CD4-positive, alpha-beta T cell (primary cell): ENCODE measurements around the gene AXIN1. TPM values are rescaled to one million over a fixed set of nuclear protein-coding genes. Genes with fewer than 3 reads are reported as not detected.
"Not testable (repeated sequence)": the region's sequence is repeated elsewhere in the genome, so short reads cannot be mapped to it uniquely, and the experiment has no call there.

ENCODE experiments used
- ATAC-seq: fragments of 200-7000 bp; cut with Tn5 transposase; one replicate; pipeline ENCODE4 v1.10.0; 2022; ENCODE audit warnings: mild to moderate bottlenecking; ENCODE audit not compliant: poor library complexity
- CTCF ChIA-PET: fragments of 350-600 bp; sonication (Branson Sonifier 250); formaldehyde crosslinking; loops from one replicate; lab custom pipeline; 2021; ENCODE audit warnings: antibody characterized with exemption, inconsistent platforms; lab: Charles Lee
- POLR2A ChIA-PET: fragments of 350-600 bp; sonication (Branson Sonifier 250); formaldehyde crosslinking; loops from one replicate; lab custom pipeline; 2021; ENCODE audit warnings: antibody characterized with exemption, inconsistent platforms; lab: Charles Lee
- DNase-seq, 14 experiments: peaks; one replicate each; pipeline ENCODE4 v3.0.0-alpha.2; 2013 to 2020; ENCODE audit warnings: mixed read lengths in 2 of 14
- H3K27ac ChIP-seq, 2 donors: one replicate each; pipeline versions ENCODE4 v1.5.1 to v1.7.0; 2013; ENCODE audit warnings: low read length in 2 of 2, low read depth in 1 of 2, mild to moderate bottlenecking in 1 of 2
- H3K27me3 ChIP-seq, 2 experiments: 1 replicate in 1 of 2; 2 replicates in 1 of 2; pipeline versions ENCODE4 v1.6.1 to v1.7.0; 2013; ENCODE audit warnings: low read length in 2 of 2, control low read depth in 1 of 2, mild to moderate bottlenecking in 1 of 2, moderate library complexity in 1 of 2; ENCODE audit not compliant: insufficient read depth in 2 of 2, control insufficient read depth in 1 of 2
- H3K36me3 ChIP-seq: one replicate; pipeline ENCODE4 v1.6.1; 2013; ENCODE audit warnings: low read length, control low read depth; ENCODE audit not compliant: insufficient read depth
- H3K4me1 ChIP-seq: one replicate; pipeline ENCODE4 v1.6.1; 2013; ENCODE audit warnings: low read length, control low read depth; ENCODE audit not compliant: insufficient read depth
- H3K4me3 ChIP-seq: one replicate; pipeline ENCODE4 v1.5.1; 2013; ENCODE audit warnings: mild to moderate bottlenecking, low read length, moderate library complexity
- H3K9me3 ChIP-seq, 2 experiments: 1 replicate in 1 of 2; 2 replicates in 1 of 2; pipeline versions ENCODE4 v1.6.1 to v1.7.0; 2013; ENCODE audit warnings: low read length in 2 of 2, mild to moderate bottlenecking in 2 of 2, control low read depth in 1 of 2, moderate library complexity in 1 of 2; ENCODE audit not compliant: control insufficient read depth in 1 of 2, insufficient read depth in 1 of 2
- H3K27ac Mint-ChIP-seq: one replicate; pipeline ENCODE4 v1.8.0; 2020; ENCODE audit warnings: mixed read lengths
- H3K27me3 Mint-ChIP-seq: one replicate; pipeline ENCODE4 v1.8.0; 2021; ENCODE audit warnings: mixed read lengths
- H3K36me3 Mint-ChIP-seq: one replicate; pipeline ENCODE4 v1.8.0; 2021; ENCODE audit warnings: low read depth, mixed read lengths
- H3K4me1 Mint-ChIP-seq: one replicate; pipeline ENCODE4 v1.8.0; 2021; ENCODE audit warnings: low read depth, mixed read lengths
- H3K4me3 Mint-ChIP-seq: one replicate; pipeline ENCODE4 v1.8.0; 2020; ENCODE audit warnings: mild to moderate bottlenecking, mixed read lengths
- H3K9me3 Mint-ChIP-seq: one replicate; pipeline ENCODE4 v1.8.0; 2020; ENCODE audit warnings: mixed read lengths
- intact Hi-C, 2 experiments: fragments of 100-400 bp; cut with DNase I in 1 of 2; cut with micrococcal nuclease in 1 of 2; formaldehyde crosslinking; loops; one replicate each; pipeline versions ENCODE4 v1.15.1 to v1.9.0; 2023 to 2025; cut with DNase I, micrococcal nuclease
- total RNA-seq, 174 experiments: library from RNA in 2 of 174; stranded (reverse) in 2 of 174; gene quantifications; one replicate each; pipeline ENCODE4 v1.2.3 and lab custom pipeline; 2021 to 2026
- TF ChIP-seq, protein P1 (sequence below): fragments of 200-600 bp; IDR thresholded peaks from one replicate; pipeline ENCODE4 v1.8.0; 2022; ENCODE audit warnings: antibody characterized with exemption, mild to moderate bottlenecking

AXIN1 gene
- total RNA-seq, 2 experiments from 2014 or later: 24.7 to 26.3 TPM

DNA sequence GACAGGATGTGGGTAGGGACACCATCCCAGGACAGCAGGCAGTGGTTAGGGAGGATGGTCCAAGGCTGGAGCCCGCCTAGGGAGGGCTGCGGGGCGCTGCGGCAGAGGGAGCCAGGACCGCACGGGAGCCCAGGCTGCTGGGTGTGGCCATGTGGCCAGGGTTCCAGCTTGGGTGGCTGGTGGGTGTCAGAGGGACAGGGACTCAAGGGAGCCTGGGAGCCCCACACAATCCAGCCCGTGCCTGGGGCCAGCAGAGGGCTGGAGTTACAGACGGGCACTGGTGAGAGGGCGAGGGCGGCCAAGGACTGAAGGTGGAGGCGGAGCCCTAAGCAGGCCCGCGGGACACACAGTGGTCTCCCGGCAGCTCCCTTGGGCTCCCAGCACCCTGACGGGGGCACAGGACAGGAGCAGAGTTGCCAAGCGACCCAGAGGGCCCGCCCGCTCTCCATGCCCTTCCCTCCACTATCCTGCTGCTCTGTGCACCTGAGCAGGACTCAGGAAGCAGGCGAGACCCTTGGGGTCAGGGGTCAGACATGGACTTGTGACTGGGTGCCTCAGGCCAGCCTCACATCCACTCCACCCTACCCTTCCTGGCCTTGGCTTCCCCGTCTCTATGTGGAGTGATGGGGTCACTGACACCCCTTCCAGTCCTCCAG is 10.7 kb upstream of the AXIN1 start:
- no peak for DNase-seq
- Histone ChIP-seq H3K27me3 (no peaks in the 10 kb centered on the region), H3K27ac (no peak overlapping the region), H3K9me3 (no peaks in the 10 kb centered on the region), H3K4me1 (peaks cover 16% of the 10 kb centered on the region), H3K36me3 (peaks cover 20% of the 10 kb centered on the region), H3K4me3 (no peak overlapping the region)
- TF ChIP-seq, protein P1, sequence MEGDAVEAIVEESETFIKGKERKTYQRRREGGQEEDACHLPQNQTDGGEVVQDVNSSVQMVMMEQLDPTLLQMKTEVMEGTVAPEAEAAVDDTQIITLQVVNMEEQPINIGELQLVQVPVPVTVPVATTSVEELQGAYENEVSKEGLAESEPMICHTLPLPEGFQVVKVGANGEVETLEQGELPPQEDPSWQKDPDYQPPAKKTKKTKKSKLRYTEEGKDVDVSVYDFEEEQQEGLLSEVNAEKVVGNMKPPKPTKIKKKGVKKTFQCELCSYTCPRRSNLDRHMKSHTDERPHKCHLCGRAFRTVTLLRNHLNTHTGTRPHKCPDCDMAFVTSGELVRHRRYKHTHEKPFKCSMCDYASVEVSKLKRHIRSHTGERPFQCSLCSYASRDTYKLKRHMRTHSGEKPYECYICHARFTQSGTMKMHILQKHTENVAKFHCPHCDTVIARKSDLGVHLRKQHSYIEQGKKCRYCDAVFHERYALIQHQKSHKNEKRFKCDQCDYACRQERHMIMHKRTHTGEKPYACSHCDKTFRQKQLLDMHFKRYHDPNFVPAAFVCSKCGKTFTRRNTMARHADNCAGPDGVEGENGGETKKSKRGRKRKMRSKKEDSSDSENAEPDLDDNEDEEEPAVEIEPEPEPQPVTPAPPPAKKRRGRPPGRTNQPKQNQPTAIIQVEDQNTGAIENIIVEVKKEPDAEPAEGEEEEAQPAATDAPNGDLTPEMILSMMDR: no peak
- Mint-ChIP-seq H3K36me3 (peaks cover 8% of the 10 kb centered on the region), H3K27ac (no peak overlapping the region), H3K4me1 (peaks cover 6% of the 10 kb centered on the region), H3K27me3 (no peaks in the 10 kb centered on the region), H3K9me3 (no peaks in the 10 kb centered on the region), H3K4me3 (no peak overlapping the region)
- CTCF ChIA-PET: interaction anchor here (2.4 to 2.5 kb wide), 2 partner anchors 256 to 297 kb away, joined by 11 to 19 read pairs; no protein-coding TSS in a partner anchor
- ATAC-seq: no peak
- POLR2A ChIA-PET: interaction anchor here (1.2 to 1.3 kb wide), 2 partner anchors 17 to 38 kb away, joined by 4 read pairs; partner anchors contain the start of gene DECR2
- intact Hi-C loops: no loop called here

DNA sequence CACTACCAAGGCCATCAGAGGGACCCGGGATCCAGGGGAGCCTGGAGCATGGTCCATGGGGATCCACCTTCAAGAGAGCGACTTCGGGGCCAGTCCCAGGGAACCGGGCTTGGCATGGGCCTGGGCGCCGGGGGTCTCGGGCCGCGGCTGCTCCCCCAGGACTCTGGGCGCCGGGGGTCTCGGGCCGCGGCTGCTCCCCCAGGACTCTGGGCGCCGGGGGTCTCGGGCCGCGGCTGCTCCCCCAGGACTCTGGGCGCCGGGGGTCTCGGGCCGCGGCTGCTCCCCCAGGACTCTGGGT is 10.1 kb upstream of the AXIN1 start:
- H3K36me3 ChIP-seq: peaks cover 14% of the 10 kb centered on the region
- not testable (repeated sequence) for H3K27me3 Mint-ChIP-seq, H3K4me1 Mint-ChIP-seq, H3K9me3 Mint-ChIP-seq, ATAC-seq, H3K9me3 ChIP-seq, H3K36me3 Mint-ChIP-seq, H3K4me3 Mint-ChIP-seq, H3K27ac Mint-ChIP-seq, H3K27ac ChIP-seq, DNase-seq, H3K27me3 ChIP-seq, H3K4me3 ChIP-seq
- ChIA-PET CTCF (interaction anchor here (0.6 to 2.5 kb wide), 12 partner anchors 8 to 297 kb away, joined by 3 to 19 read pairs (median 4); partner anchors contain the start of genes FAM234A, LUC7L and MRPL28), POLR2A (interaction anchor here (0.5 to 1.3 kb wide), 5 partner anchors 8 to 246 kb away, joined by 3 to 4 read pairs (median 4); partner anchors contain the start of genes DECR2 and MRPL28)
- peaks cover 21% of the 10 kb centered on the region for H3K4me1 ChIP-seq
- intact Hi-C loops: loop anchor here (1.0 kb wide), 3 partner anchors 244 to 255 kb away; no protein-coding TSS in a partner anchor

DNA sequence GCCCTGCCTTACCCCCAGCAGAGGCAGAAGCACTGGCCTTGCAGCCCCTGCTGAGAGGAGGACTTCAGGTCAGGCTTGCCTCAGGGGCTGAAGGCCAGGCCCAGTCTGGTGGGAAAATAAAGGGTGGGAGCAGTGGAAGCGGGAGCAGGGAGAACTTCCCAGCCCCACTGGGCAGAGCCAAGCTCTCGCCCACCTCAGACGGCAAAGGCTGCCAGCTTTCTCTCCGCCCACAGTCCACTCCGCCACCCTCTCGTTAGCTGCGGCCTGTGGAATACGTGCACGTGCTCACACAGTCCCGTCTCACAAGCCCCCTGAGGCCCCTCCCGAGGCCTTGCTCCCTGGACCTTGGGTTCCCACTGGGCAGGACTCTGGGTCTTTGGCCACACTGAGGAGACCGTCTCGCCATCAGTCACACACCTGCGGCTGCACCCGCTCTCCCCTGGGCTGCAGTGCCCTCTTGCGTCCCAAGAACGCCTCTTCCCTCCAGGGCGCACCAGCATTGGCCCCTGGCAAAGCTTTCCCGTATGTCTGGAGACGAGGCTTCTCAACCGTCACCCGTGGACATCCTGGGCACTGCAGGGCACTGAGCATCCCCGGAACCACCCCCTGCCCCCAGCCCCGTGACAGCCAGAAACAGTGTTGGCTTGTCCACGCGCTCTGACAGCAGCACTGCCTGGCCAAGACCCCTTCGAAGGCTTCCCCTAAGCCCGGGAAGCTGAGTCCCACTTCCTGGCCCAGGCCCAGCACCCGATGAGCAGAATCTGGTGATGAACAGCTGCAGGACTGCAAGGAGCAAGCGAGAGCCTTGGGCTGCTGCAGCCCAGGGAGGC is 9.6 kb upstream of the AXIN1 start:
- peak; percentile 63 to 88 (median 71) for DNase-seq
- H3K27ac Mint-ChIP-seq: peak overlapping the region; percentile 50
- H3K4me3 Mint-ChIP-seq: peak overlapping the region; percentile 46
- Histone ChIP-seq H3K27me3 (no peaks in the 10 kb centered on the region), H3K36me3 (peaks cover 8% of the 10 kb centered on the region), H3K9me3 (no peaks in the 10 kb centered on the region), H3K27ac (no peak overlapping the region), H3K4me3 (no peak overlapping the region), H3K4me1 (peaks cover 22% of the 10 kb centered on the region)
- H3K36me3 Mint-ChIP-seq: peaks cover 5% of the 10 kb centered on the region
- TF ChIP-seq, protein P1: peak; percentile 72
- no peaks in the 10 kb centered on the region for H3K27me3 Mint-ChIP-seq
- ATAC-seq: peak; percentile 99
- ChIA-PET CTCF (interaction anchor here (0.6 to 2.5 kb wide), 14 partner anchors 9 to 296 kb away, joined by 3 to 19 read pairs (median 4); partner anchors contain the start of genes FAM234A, LUC7L and MRPL28), POLR2A (interaction anchor here (0.5 to 1.3 kb wide), 6 partner anchors 8 to 245 kb away, joined by 3 to 4 read pairs (median 4); partner anchors contain the start of genes DECR2 and MRPL28)
- H3K9me3 Mint-ChIP-seq: no peaks in the 10 kb centered on the region
- intact Hi-C loops: loop anchor here (1.0 kb wide), 3 partner anchors 244 to 255 kb away; no protein-coding TSS in a partner anchor
- H3K4me1 Mint-ChIP-seq: peaks cover 6% of the 10 kb centered on the region
